ENCODE data around the gene PRDX2.

- TF ChIP-seq CTCF (IDR thresholded peaks at IDR 0.05) (peak in 1 of 5 experiments; percentile 8), POLR2A (IDR thresholded peaks at IDR 0.05) (peak; percentile 53 to 79), EP300 (IDR thresholded peaks at IDR 0.05) (peak in 1 of 2 donors; percentile 89)
Observed at GRCh38 chr19:12801466-12802266, at the start of gene PRDX2, which contains the start of gene THSD8.

All from tibial nerve (tissue), 4 donors.